ENCODE measurements around the gene DCAF15. TPM values are rescaled to one million over a fixed set of nuclear protein-coding genes. Genes with fewer than 3 reads are reported as not detected.
"Not testable (repeated sequence)": the region's sequence is repeated elsewhere in the genome, so short reads cannot be mapped to it uniquely, and the experiment has no call there.

The DCAF15 gene
- total RNA-seq, 1 donor: 13.4 TPM

DNA sequence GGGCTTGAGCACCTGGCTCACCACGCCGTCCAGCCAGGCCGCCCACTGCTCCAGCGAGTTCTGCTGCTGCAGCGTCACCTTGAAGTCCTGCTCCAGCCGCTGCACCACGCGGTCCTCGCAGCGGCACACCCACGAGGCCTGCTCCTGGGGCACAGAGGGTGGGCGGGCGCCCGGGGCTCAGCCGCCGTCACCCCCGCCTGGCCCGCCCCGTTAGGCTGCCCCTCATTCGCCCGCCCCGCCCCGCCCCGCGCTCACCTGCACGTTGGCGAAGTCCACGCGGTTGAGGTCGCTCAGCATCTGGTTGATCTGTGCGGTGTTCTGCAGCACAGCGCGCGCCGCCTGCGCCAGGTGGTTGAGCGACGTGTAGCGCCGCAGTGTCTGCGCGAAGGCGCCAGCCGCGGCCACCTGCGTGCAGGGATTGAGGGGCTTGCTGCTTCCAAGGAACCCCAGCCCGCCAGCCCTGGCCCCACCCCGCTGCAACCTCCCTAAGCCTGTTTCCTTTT lies 11.3 kb downstream of the DCAF15 start:
- DNase-seq (ENCODE audit: low read depth): no peak
- no peak overlapping the region for H3K4me3 ChIP-seq (ENCODE audit: low read depth, low read length)
- TF ChIP-seq, protein P1, sequence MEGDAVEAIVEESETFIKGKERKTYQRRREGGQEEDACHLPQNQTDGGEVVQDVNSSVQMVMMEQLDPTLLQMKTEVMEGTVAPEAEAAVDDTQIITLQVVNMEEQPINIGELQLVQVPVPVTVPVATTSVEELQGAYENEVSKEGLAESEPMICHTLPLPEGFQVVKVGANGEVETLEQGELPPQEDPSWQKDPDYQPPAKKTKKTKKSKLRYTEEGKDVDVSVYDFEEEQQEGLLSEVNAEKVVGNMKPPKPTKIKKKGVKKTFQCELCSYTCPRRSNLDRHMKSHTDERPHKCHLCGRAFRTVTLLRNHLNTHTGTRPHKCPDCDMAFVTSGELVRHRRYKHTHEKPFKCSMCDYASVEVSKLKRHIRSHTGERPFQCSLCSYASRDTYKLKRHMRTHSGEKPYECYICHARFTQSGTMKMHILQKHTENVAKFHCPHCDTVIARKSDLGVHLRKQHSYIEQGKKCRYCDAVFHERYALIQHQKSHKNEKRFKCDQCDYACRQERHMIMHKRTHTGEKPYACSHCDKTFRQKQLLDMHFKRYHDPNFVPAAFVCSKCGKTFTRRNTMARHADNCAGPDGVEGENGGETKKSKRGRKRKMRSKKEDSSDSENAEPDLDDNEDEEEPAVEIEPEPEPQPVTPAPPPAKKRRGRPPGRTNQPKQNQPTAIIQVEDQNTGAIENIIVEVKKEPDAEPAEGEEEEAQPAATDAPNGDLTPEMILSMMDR (IDR thresholded peaks at IDR 0.05; ENCODE audit: insufficient read depth, low read depth, low read length): no peak

DNA sequence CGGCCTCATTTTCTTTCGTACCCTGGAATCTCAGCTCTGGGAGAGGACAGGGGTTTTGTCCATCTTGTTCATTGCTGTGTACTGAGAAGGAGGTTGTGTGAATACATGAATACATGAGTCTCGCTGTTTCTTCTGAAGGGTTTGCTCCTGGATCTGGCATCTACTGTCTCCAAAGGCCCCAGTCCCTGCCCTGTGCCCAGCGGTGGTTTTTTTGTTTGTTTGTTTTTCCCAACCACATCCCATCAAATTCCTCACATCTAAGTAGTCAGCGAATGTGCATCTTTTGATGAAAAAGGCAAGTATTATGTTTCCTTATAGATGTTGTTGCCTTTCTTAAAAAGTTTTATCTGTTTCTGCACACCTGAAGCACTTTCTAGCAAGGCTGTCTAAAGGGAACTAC lies 12.5 kb downstream of the DCAF15 start:
- no peak for DNase-seq (ENCODE audit: low read depth)
- H3K4me3 ChIP-seq (ENCODE audit: low read depth, low read length): no peak overlapping the region
- TF ChIP-seq, protein P1 (IDR thresholded peaks at IDR 0.05; ENCODE audit: insufficient read depth, low read depth, low read length): no peak

DNA sequence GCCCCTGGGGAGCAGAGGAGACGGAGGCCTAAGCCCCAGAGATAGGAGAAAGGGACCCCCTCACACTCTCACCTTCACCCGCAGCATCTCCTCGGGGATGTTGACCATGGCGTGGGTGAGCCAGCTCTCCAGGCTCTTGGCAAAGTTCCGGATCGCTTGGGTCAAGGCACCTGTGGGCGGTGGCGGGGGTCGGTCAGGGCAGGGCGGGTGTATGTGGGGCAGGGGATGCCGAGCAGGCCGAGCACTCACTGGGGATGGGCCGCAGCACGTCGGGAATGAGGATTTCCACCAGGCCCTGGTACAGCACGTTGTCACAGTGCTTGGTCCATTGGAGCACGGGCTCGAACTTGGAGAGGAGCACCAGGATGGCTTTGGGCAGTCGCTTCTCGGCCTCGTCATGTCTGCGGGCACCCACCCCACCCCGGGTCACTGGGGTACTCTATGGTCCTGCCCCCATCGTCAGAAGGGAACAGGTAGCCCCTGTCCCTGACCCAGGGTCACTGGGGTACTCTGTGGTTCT lies 13.1 kb downstream of the DCAF15 start:
- H3K4me3 ChIP-seq (ENCODE audit: low read depth, low read length): no peak overlapping the region
- no peak for DNase-seq (ENCODE audit: low read depth)
- TF ChIP-seq, protein P1 (IDR thresholded peaks at IDR 0.05; ENCODE audit: insufficient read depth, low read depth, low read length): no peak

DNA sequence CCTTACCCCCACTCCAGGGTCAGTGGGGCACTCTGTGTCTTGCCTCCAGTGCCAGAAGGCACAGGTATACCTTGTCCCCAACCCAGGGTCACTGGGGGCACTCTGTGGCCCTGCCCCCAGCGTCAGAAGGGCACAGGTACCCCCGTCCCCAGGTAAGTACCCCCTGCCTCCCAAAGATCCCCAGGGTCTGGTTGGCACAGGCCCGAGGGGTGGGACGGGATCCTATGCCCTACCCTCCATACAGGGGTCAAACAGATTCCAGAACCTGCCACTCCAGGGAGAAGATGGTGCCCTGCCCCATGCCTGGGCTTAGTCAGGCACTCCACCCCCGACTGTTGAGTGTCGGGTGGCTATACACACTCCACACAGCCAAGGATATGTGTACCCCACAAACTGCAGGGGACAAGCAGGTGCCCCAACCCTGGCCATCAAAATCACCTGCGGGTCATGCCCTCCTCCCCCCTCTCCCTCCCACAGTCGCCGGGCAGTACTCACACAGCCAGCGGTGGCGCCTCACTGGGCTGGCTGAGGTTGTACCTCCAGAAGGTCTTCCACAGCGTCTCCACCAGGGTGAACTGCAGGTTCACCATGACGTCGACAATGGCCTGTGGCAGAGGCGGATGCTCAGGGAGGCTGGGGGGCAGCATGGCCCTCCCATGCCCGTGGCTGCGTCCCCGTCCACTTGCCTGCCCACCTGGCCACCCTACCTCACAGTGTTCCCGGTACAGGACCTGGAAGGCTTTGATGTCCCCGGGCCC lies 13.8 kb downstream of the DCAF15 start:
- TF ChIP-seq, protein P1 (IDR thresholded peaks at IDR 0.05; ENCODE audit: insufficient read depth, low read depth, low read length): no peak
- H3K4me3 ChIP-seq (ENCODE audit: low read depth, low read length): no peak overlapping the region
- DNase-seq (ENCODE audit: low read depth): no peak

DNA sequence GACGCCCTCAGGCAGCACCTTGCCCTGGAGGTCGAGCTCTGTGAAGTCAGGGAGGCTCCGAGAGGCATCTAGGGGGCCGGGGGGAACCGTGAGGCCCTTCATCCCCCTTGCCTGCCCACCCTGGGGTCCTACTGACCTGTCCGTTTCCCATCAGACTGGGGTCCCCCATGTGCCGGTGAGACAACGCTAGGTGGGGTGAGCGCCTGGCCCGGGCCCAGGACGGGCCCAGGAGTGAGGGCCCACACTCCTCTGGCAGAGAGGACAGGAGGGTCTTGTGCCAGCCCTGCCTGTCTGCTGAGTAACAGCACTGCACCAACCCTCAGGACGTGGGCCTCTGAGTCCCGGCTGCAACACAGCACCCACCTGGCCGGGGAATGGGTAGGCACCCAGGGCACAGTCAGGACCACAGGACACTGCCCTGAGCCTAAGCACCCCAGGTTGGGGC lies 14.4 kb downstream of the DCAF15 start:
- no peak for DNase-seq (ENCODE audit: low read depth)
- TF ChIP-seq, protein P1 (IDR thresholded peaks at IDR 0.05; ENCODE audit: insufficient read depth, low read depth, low read length): no peak
- H3K4me3 ChIP-seq (ENCODE audit: low read depth, low read length): no peak overlapping the region

DNA sequence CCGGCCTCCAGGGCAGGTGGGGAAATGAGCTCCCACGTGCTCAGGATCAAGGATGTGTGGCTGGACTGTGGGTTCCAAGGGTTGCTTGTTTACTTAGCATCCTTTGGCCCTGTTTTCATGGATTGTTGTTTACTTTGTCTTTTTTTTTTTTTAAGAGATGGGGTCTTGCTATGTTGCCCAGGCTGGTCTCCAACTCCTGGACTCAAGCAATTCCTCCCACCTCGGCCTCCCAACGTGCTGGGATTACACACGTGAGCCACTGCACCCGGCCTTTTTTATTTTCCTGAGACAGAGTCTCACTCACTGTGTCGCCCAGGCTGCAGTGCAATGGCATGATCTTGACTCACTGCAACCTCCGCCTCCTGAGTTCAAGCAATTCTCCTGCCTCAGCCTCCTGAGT lies 14.9 kb downstream of the DCAF15 start:
- not testable (repeated sequence) for DNase-seq (ENCODE audit: low read depth); H3K4me3 ChIP-seq (ENCODE audit: low read depth, low read length)

DNA sequence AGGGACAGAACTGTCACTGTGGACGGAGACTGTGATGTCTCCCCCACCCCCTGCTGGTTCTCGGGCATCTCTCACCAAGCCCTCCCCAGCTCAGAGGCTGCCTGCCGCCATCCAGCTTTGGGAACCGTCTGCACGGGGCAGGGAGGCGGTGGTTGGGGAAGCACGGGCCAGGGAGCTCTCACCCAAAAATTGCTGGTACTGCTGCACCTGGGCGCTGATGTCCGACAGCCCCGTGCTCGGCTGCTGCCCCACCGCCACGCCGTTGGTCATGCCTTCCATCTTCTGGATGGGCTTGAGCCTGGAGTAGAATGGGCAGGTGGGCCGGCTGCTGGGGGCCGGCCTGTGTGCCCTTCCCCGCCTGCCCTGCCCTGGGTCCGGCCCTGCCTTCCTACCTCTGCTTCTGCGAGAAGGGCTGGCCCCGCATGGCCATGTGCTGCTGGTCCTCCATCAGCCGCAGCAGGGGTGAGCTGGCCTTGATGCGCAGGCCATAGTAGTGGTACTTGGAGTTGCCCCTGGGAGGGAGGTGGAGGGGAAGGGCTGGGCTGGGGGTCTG lies 16.1 kb downstream of the DCAF15 start:
- no peak for DNase-seq (ENCODE audit: low read depth)
- H3K4me3 ChIP-seq (ENCODE audit: low read depth, low read length): no peak overlapping the region
- TF ChIP-seq, protein P1 (IDR thresholded peaks at IDR 0.05; ENCODE audit: insufficient read depth, low read depth, low read length): no peak

All from fibroblast of villous mesenchyme (primary cell).